SJSA1 (cell line): ENCODE results near the gene ACER2. TPM values are rescaled to one million over a fixed set of nuclear protein-coding genes. Genes with fewer than 3 reads are reported as not detected.
A peak's percentile ranks its signal among the peaks of the same experiment; 100 is the strongest.

Experiments
- DNase-seq, 2 experiments: peaks; one replicate each; pipeline ENCODE4 v3.0.0-alpha.2; 2015 to 2020; ENCODE audit warnings: low spot score in 2 of 2, low read depth in 1 of 2
- H3K27ac ChIP-seq: fragments of 250-450 bp; sonication (Bioruptor Pico); 2 replicates; pipeline ENCODE4 v1.5.1; 2020; ENCODE audit warnings: mild to moderate bottlenecking, moderate library complexity
- H3K27me3 ChIP-seq: fragments of 250-450 bp; sonication (Bioruptor Pico); replicated peaks from 2 replicates; pipeline ENCODE4 v1.5.1; 2020; ENCODE audit warnings: mild to moderate bottlenecking, moderate library complexity
- H3K36me3 ChIP-seq: fragments of 250-450 bp; sonication (Bioruptor Pico); 2 replicates; pipeline ENCODE4 v1.5.1; 2020; ENCODE audit warnings: mild to moderate bottlenecking
- H3K4me1 ChIP-seq: fragments of 250-450 bp; sonication (Bioruptor Pico); replicated peaks from 2 replicates; pipeline ENCODE4 v1.6.1; 2021; ENCODE audit warnings: mild to moderate bottlenecking
- H3K4me3 ChIP-seq: fragments of 250-450 bp; sonication (Bioruptor Pico); 2 replicates; pipeline ENCODE4 v1.5.1; 2020; ENCODE audit warnings: mild to moderate bottlenecking
- H3K9me3 ChIP-seq: fragments of 250-450 bp; sonication (Bioruptor Pico); replicated peaks from 2 replicates; pipeline ENCODE4 v1.5.1; 2020; ENCODE audit warnings: mild to moderate bottlenecking
- total RNA-seq: library from RNA; depleted of rRNA; stranded (reverse); fragments of >200 nt; shearing (Covaris generic); gene quantifications from 2 replicates; pipeline ENCODE4 v1.2.3, GENCODE V29; 2014

Gene ACER2
- total RNA-seq, 1 experiment from 2014 or later, result 0.82 TPM

DNA sequence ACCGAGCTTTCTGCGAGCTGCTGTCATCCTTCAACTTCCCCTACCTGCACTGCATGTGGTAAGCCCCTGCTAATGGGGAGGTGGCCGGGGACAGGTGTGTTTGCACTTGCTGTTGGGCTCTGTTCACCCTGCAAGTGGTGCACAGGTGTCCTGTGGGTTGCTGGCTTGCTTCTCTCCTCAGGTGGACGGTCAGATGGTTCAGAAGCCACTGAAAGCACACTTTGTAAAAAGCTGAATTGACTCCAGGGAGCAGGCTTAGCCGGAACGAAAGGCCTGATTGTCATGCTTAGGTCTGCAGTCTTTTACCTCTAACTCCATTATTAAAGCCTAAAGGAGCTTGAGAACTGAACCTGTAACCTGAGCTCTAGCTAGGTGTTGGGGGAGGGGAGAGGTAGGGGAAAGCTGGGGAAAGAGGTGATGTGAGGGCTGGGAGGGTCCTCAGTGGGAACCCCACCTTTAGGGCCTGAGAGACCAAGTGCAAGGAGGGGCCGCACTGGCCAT, 37.6 kb downstream of the ACER2 start:
- DNase-seq, result no peak
- Histone ChIP-seq H3K27ac (no peak overlapping the region), H3K9me3 (no peaks in the 10 kb centered on the region), H3K4me3 (no peak overlapping the region), H3K27me3 (no peaks in the 10 kb centered on the region), H3K36me3 (no peaks in the 10 kb centered on the region), H3K4me1 (no peaks in the 10 kb centered on the region)

DNA sequence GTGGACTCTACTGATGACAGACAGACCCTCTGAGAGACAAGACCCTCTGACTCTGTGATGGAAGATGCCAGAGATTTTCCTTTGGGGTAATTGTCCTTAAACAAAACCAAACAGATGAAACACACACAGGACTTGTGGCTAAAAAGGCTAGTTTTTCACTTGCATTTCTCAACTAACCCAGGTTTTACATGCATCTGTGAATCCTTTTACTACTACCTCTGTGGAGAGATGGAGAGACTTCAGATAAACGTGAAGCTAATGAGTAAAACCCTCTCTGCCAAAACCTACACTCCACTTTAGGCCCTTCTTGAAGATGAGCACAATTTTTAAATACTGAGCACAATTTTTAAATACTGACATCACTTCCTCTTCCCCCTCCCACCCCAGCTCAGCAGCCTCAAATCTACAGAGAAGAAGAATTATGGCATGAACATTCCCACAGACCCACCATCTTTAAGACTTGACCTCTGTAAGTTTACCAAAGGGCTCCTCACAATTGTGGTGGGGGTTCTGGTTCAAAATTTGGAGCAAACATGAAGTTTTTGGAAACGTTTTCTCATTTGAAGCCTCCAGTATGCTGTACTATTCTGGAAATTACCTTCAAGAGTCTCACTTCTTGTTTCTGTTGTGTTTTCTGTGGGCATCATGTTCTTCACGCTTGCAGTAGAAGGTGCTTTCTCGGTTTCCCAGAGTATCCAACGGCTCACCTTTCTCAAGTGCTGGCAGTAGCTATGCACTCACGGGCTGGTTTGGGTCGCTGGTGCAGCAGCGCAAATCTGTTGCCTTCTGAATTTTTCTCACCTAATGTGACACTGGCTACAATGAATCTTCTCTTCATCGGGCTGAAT, 42.7 kb downstream of the ACER2 start:
- no peaks in the 10 kb centered on the region for H3K4me1 ChIP-seq
- no peaks in the 10 kb centered on the region for H3K9me3 ChIP-seq
- no peak overlapping the region for H3K27ac ChIP-seq

DNA sequence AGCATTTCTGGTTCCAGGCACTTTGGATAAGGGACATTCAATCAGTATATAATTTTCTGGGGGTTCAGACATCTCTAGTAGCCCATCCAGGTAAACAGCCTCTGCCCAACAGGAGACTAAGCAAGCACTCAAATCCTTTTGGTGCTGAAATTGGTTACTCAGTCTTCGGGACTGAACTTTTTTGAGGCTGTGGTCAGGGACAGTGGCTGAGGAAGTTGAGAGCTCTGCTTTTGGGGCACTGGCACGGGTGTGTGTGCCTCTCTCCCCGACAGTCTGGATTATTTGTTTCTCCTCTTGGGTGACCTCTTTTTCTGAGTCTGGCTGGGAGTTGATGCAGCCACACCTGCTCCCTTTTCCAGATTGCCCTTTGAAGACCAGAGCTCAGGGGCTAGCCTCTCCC, 47.6 kb downstream of the ACER2 start:
- H3K27ac ChIP-seq, result no peak overlapping the region
- H3K4me1 ChIP-seq, result no peaks in the 10 kb centered on the region
- H3K27me3 ChIP-seq, result no peaks in the 10 kb centered on the region
- DNase-seq, result no peak
- H3K36me3 ChIP-seq, result no peaks in the 10 kb centered on the region
- H3K4me3 ChIP-seq, result no peak overlapping the region
- H3K9me3 ChIP-seq, result no peaks in the 10 kb centered on the region

More for the DNA sequence above, 42.7 kb downstream of the ACER2 start:
- Histone ChIP-seq H3K36me3 (no peaks in the 10 kb centered on the region), H3K4me3 (no peak overlapping the region), H3K27me3 (no peaks in the 10 kb centered on the region)
- DNase-seq, result no peak

DNA sequence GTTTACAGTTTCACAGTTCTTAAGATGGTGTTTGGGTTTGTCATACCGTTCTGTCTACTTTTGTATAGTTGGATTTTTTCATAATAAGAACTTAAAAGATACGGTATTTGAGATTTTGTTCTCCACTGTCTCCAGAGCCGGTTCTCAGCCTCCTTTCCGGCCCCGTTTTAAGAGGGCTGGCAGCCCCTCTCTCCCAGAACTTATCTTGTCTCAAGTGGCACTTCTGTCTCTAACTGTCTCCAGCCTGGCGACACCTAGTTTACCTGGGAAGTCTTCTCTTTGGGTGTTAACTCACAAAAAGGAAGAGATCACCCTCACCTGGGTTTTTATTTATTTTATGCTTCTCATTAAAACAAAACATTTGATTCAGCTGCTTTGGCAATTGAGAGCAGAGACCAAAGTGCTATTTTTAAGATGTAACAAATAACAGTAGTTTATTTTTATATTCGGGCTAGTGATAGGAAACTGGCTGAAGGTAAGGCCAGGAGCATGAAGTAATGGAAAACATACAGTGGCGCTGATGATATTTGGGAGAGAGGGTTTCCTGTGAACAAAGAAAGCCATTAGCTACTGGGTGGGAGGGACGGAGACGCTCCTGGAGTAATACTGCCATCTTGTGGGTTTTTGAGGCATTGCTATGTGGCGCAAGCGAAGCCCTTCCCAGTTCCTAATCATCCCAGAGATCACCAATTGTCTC, 48.3 kb downstream of the ACER2 start:
- no peaks in the 10 kb centered on the region for H3K9me3 ChIP-seq
- H3K27ac ChIP-seq, result no peak overlapping the region
- no peaks in the 10 kb centered on the region for H3K27me3 ChIP-seq
- no peaks in the 10 kb centered on the region for H3K4me1 ChIP-seq
- H3K4me3 ChIP-seq, result no peak overlapping the region
- H3K36me3 ChIP-seq, result no peaks in the 10 kb centered on the region
- DNase-seq, result peak; percentile 37 to 48

DNA sequence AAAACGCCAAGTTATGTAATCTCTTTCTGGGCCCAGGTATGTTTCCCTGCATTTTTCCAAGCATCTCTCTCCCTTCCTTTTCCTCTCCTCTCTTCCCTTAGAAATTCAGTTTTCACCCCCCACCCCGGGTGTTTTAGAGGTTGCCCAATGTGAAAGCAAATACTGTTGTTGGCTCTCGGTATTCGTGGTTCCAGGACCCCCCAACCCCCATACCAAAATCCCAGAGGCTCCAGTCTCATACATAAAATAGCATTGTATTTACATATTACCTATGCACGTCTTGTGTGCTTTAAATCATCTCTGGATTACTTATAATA, 48.8 kb downstream of the ACER2 start:
- Histone ChIP-seq H3K27ac (no peak overlapping the region), H3K27me3 (no peaks in the 10 kb centered on the region), H3K4me3 (no peak overlapping the region), H3K36me3 (no peaks in the 10 kb centered on the region), H3K9me3 (no peaks in the 10 kb centered on the region), H3K4me1 (no peaks in the 10 kb centered on the region)
- no peak for DNase-seq

DNA sequence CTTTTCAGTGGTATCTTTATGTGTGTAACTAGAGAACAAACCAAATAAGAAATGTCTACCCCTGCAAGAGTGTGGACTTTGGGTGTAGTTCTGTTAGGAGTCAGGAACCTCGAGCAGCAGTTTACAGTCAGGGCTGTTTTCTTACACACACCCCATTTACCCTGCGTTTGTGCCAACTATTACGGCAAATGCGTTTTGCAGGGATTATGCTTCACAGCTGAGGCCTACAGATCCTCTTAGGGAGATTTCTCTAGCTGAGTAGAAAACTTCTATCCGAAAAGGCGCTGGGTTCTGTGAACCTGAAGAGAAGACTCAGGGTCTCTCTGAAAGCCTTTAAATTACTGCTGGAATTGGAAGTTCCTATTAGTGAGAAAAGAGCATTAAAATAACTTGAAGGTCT, 51.4 kb downstream of the ACER2 start:
- Histone ChIP-seq H3K4me3 (no peak overlapping the region), H3K4me1 (no peaks in the 10 kb centered on the region), H3K27ac (no peak overlapping the region), H3K27me3 (no peaks in the 10 kb centered on the region), H3K36me3 (no peaks in the 10 kb centered on the region), H3K9me3 (no peaks in the 10 kb centered on the region)
- DNase-seq, result no peak

DNA sequence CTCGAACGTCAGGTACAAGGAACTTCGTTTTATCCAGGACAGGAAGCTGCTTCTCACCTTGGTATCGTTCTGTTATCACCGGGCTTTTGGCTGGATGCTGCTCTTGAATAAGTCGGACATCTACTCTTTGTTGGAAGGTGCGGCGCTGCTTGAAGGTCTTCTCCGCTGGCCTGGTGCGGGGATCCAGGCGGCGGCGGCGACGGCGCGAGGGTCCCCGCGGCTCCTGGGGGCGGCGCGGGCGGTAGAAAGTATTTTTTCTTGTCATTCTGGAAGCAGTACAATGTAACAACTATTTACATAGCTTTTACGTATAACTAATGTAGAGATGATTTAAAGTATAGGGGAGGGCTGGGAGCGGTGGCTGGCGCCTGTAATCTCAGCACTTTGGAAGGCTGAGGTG, 52.3 kb downstream of the ACER2 start:
- H3K27me3 ChIP-seq, result no peaks in the 10 kb centered on the region
- no peak overlapping the region for H3K4me3 ChIP-seq
- H3K27ac ChIP-seq, result no peak overlapping the region
- DNase-seq, result no peak
- H3K9me3 ChIP-seq, result no peaks in the 10 kb centered on the region
- no peaks in the 10 kb centered on the region for H3K36me3 ChIP-seq
- no peaks in the 10 kb centered on the region for H3K4me1 ChIP-seq

DNA sequence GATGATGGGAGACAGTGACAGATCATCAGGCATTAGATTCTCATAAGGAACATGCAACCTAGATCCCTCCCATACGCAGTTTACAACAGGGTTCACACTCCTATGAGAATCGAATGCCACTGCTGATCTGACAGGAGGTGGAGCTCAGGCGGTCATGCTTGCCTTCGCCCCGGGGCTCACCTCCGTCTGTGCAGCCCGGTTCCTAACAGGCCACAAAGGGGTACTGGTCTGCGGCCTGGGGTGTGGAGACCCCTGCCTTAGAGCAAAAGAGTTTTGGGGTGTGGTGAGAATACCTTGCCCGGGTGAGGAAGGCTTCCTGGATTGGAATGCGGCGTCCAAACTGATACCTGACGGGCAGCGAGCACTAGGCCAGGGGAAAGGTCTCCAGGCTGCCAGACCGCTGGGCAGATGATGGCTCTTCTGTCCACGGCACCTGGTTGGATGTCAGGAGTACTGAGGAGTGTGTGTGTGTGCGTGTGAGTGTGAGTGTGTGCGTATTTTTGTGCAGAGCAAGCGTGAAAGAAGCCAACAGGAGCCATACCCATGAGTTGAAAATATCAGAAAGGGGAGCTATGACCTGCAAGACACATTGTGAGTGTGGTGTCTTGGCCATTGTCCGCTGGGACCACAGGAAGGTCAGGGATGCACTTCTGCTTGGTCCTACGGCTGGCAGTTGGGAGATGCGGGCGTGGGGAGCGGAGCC, 55.4 kb downstream of the ACER2 start:
- Histone ChIP-seq H3K27me3 (no peaks in the 10 kb centered on the region), H3K4me3 (no peak overlapping the region), H3K4me1 (no peaks in the 10 kb centered on the region), H3K27ac (no peak overlapping the region), H3K36me3 (no peaks in the 10 kb centered on the region), H3K9me3 (no peaks in the 10 kb centered on the region)
- no peak for DNase-seq

DNA sequence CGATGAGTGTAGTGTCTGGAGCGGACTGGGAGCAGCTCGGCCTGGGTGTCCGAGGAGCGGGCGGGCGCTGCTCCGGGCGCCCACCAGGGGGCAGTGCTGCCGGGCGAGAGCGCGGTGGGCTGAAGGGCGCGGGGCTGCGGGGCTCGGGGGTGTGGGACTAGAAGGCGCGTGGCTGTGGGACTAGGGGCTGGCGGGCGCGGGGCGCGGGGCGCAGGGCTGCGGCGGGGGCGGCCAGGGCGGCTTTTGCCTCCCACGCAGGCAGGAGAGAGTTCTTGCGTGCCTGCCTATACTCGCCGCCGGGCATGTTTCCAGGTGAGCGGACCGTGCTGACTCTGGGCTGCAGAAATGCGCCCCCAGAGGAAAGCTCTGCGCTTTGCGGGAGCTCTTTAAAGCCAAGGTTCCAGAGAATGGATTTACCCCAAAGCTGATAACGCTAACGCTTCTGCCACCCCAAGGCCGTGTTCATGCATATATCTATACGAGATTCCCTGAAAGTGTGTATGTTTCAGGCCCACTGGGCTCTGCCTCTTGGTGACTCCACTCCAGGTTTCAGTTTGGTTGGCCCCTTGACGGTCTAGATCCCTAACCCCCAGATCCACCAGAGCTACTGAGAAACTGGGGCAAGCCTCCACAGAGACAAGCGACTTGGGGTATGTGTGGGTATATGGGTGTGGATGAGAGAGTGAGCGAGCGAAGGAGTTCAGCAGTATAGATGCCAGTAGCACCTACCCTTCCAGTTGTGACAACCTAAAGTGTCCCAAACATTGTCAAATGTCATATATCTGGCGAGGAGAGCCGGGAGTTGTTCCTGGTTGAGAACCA, 56.2 kb downstream of the ACER2 start:
- Histone ChIP-seq H3K27me3 (no peaks in the 10 kb centered on the region), H3K4me3 (no peak overlapping the region), H3K27ac (no peak overlapping the region), H3K36me3 (no peaks in the 10 kb centered on the region), H3K4me1 (no peaks in the 10 kb centered on the region), H3K9me3 (no peaks in the 10 kb centered on the region)
- no peak for DNase-seq

DNA sequence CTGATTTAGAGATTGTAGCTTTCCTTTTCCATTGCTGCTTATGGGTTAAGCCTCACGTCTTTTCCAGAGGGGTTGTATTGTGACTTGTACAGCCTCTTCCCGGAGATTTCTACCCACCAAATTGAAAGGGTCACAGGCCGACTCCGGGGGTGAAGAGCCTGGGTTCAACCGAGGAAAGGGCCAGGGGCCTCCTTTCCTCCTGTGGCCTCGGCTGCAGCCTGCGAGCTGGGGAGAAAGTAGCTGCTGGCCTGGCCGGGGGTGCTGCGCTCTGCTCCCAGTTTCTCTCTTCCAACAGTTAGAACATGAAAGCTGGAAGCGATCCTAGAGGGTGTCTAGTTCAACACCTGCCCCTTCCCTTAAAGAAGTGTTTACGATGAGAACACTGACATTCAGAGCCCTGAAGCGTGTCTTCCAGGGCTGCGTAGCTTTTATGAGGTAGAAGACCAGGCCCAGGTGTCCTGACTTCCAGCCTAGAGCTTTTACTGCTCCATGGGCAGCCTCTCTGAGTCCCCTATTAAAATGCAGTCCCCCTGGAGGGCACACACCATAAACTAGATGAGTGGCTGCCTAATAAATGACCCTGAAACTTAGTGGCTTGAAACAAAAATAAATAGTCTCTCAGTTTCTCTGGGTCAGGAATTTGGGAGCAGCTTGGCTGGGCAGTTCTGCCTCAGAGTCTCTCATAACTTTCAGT, 56.9 kb downstream of the ACER2 start:
- no peaks in the 10 kb centered on the region for H3K36me3 ChIP-seq
- no peaks in the 10 kb centered on the region for H3K9me3 ChIP-seq
- no peaks in the 10 kb centered on the region for H3K27me3 ChIP-seq
- no peak overlapping the region for H3K27ac ChIP-seq
- DNase-seq, result no peak
- H3K4me3 ChIP-seq, result no peak overlapping the region
- no peaks in the 10 kb centered on the region for H3K4me1 ChIP-seq

DNA sequence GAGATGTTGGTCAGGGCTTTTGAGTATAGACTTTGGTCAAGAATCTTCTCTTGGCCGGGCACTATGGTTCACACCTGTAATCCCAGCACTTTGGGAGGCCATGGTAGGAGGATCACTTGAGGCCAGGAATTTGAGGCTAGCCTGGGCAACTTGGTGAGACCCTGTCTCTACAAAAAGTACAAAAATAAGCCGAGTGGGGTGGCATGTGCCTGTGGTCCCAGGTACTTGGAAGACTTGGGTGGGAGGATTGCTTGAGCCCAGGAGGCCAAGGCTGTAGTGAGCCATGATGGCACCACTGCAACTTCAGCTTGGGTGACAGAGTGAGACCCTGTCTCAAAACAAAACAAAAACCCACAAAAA, 57.5 kb downstream of the ACER2 start:
- Histone ChIP-seq H3K9me3 (no peaks in the 10 kb centered on the region), H3K27ac (no peak overlapping the region)

DNA sequence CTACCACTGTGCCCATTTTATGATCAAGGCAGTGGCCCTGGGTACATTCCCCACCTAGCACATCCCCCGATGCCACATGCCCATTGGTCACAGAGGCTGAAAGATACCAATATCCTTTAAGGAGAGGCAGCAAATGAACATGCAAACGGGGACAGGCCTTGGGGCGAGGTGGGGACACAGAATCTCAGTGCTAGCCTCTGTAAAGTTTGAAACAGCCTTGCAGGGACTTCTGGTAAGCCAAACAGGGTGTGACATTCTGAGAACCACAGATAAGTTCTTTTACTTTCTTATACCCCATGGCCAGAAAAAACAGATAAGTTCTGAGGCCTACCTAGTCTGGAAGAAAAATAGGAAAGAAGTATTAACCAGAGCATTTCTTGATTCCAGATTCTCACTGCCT, 60.5 kb downstream of the ACER2 start:
- Histone ChIP-seq H3K4me1 (no peaks in the 10 kb centered on the region), H3K9me3 (no peaks in the 10 kb centered on the region), H3K36me3 (no peaks in the 10 kb centered on the region), H3K27me3 (no peaks in the 10 kb centered on the region), H3K4me3 (no peak overlapping the region), H3K27ac (no peak overlapping the region)
- DNase-seq, result no peak

More for the DNA sequence above, 57.5 kb downstream of the ACER2 start:
- no peaks in the 10 kb centered on the region for H3K36me3 ChIP-seq
- no peaks in the 10 kb centered on the region for H3K27me3 ChIP-seq
- H3K4me1 ChIP-seq, result no peaks in the 10 kb centered on the region
- DNase-seq, result no peak
- no peak overlapping the region for H3K4me3 ChIP-seq

DNA sequence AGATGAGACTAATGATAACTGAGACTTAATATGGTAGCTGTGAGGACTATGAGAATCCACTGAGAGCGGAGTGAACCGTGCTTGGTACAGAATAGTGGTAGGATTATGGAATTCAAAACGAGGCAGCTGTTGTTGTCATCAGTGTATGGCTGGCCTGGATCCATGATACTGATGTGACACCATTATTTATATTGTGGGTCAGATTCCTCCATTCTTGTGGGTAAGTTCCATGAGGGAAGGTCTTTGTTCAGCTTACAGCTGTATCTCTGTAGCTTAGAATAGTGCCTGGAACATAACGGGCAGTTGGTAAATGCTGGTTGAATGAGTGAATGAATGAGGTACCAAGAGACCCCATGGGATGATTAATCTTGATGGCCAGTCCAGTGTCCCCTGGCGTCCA, 61.8 kb downstream of the ACER2 start:
- no peak overlapping the region for H3K27ac ChIP-seq
- DNase-seq, result no peak
- no peak overlapping the region for H3K4me3 ChIP-seq
- H3K36me3 ChIP-seq, result no peaks in the 10 kb centered on the region
- no peaks in the 10 kb centered on the region for H3K27me3 ChIP-seq
- no peaks in the 10 kb centered on the region for H3K9me3 ChIP-seq
- H3K4me1 ChIP-seq, result no peaks in the 10 kb centered on the region
